AG09309 (cell line): ENCODE data around the gene MED13L.

Experiments used
- DNase-seq: peaks from one replicate; pipeline ENCODE4 v3.0.0-alpha.2; 2010; ENCODE audit warnings: low read depth
- H3K4me3 ChIP-seq: 2 replicates; pipeline ENCODE4 v1.5.1; 2011; ENCODE audit warnings: mild to moderate bottlenecking, low read depth, low read length, moderate library complexity; ENCODE audit not compliant: control insufficient read depth
- CTCF ChIP-seq: IDR thresholded peaks from 2 replicates; pipeline ENCODE4 v1.5.1; 2011; ENCODE audit warnings: mild to moderate bottlenecking, low read depth, low read length, inconsistent platforms; ENCODE audit not compliant: insufficient read depth, control insufficient read depth; ENCODE audit errors: missing control alignments

Gene MED13L

GRCh38 chr12:116077431-116077830, 200.1 kb downstream of the MED13L start:
- TF ChIP-seq CTCF: no peak
- DNase-seq: no peak
- H3K4me3 ChIP-seq: no peak overlapping the region

- no peak for TF ChIP-seq CTCF
- H3K4me3 ChIP-seq: no peak overlapping the region
- no peak for DNase-seq
These were observed 201.1 kb downstream of the MED13L start for GRCh38 chr12:116076399-116076798.

- no peak for DNase-seq
- no peak overlapping the region for H3K4me3 ChIP-seq
- no peak for TF ChIP-seq CTCF
These were observed 202.8 kb downstream of the MED13L start for GRCh38 chr12:116074686-116075085.

- TF ChIP-seq CTCF: no peak
- H3K4me3 ChIP-seq: no peak overlapping the region
- no peak for DNase-seq
These were observed 205.8 kb downstream of the MED13L start for GRCh38 chr12:116071555-116072230.

GRCh38 chr12:116070444-116070843, 207.0 kb downstream of the MED13L start:
- H3K4me3 ChIP-seq: no peak overlapping the region
- TF ChIP-seq CTCF: no peak
- DNase-seq: no peak

GRCh38 chr12:116069943-116070342, 207.6 kb downstream of the MED13L start:
- DNase-seq: no peak
- no peak overlapping the region for H3K4me3 ChIP-seq
- TF ChIP-seq CTCF: no peak
